ENCODE results near the gene SNRPA1.

The SNRPA1 gene

GRCh38 chr15:101313041-101313761 is 18.2 kb upstream of the SNRPA1 start:
- no peak for DNase-seq (ENCODE audit: extremely low read depth, low read depth)
- H3K4me3 ChIP-seq (replicated peaks; ENCODE audit: low read depth, low read length) = no peak overlapping the region
- TF ChIP-seq, protein P1, sequence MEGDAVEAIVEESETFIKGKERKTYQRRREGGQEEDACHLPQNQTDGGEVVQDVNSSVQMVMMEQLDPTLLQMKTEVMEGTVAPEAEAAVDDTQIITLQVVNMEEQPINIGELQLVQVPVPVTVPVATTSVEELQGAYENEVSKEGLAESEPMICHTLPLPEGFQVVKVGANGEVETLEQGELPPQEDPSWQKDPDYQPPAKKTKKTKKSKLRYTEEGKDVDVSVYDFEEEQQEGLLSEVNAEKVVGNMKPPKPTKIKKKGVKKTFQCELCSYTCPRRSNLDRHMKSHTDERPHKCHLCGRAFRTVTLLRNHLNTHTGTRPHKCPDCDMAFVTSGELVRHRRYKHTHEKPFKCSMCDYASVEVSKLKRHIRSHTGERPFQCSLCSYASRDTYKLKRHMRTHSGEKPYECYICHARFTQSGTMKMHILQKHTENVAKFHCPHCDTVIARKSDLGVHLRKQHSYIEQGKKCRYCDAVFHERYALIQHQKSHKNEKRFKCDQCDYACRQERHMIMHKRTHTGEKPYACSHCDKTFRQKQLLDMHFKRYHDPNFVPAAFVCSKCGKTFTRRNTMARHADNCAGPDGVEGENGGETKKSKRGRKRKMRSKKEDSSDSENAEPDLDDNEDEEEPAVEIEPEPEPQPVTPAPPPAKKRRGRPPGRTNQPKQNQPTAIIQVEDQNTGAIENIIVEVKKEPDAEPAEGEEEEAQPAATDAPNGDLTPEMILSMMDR (IDR thresholded peaks at IDR 0.05; ENCODE audit: low read depth, low read length, missing control alignments) = no peak

- DNase-seq (ENCODE audit: extremely low read depth, low read depth) = no peak
- no peak overlapping the region for H3K4me3 ChIP-seq (replicated peaks; ENCODE audit: low read depth, low read length)
- TF ChIP-seq, protein P1 (IDR thresholded peaks at IDR 0.05; ENCODE audit: low read depth, low read length, missing control alignments) = no peak
Measured at GRCh38 chr15:101310508-101310907, 15.5 kb upstream of the SNRPA1 start.

DNA sequence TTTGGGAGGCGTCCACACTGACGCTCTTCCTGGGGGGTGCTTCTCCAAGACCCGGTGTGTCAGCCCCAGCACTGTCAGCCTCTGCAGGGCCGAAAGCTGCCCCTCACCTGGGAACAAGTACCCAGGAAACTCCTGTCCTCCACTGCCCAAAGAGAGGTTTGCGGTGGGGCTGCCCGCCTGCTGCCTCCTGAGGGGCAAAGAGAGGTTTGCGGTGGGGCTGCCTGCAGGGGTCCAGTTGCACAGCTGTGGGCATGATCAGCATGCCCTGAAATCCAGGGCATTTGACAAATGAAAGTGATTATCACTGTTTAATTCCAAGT is 15.1 kb upstream of the SNRPA1 start:
- TF ChIP-seq, protein P1 (IDR thresholded peaks at IDR 0.05; ENCODE audit: low read depth, low read length, missing control alignments) = no peak
- H3K4me3 ChIP-seq (replicated peaks; ENCODE audit: low read depth, low read length) = no peak overlapping the region
- no peak for DNase-seq (ENCODE audit: extremely low read depth, low read depth)

GRCh38 chr15:101309436-101310160 is 14.6 kb upstream of the SNRPA1 start:
- DNase-seq (ENCODE audit: extremely low read depth, low read depth) = no peak
- no peak overlapping the region for H3K4me3 ChIP-seq (replicated peaks; ENCODE audit: low read depth, low read length)
- TF ChIP-seq, protein P1 (IDR thresholded peaks at IDR 0.05; ENCODE audit: low read depth, low read length, missing control alignments) = no peak

- TF ChIP-seq, protein P1 (IDR thresholded peaks at IDR 0.05; ENCODE audit: low read depth, low read length, missing control alignments) = no peak
- DNase-seq (ENCODE audit: extremely low read depth, low read depth) = no peak
- no peak overlapping the region for H3K4me3 ChIP-seq (replicated peaks; ENCODE audit: low read depth, low read length)
Measured at GRCh38 chr15:101308604-101309435, 13.8 kb upstream of the SNRPA1 start.

GRCh38 chr15:101307897-101308603 is 13.0 kb upstream of the SNRPA1 start:
- TF ChIP-seq, protein P1 (IDR thresholded peaks at IDR 0.05; ENCODE audit: low read depth, low read length, missing control alignments) = no peak
- no peak overlapping the region for H3K4me3 ChIP-seq (replicated peaks; ENCODE audit: low read depth, low read length)
- DNase-seq (ENCODE audit: extremely low read depth, low read depth) = no peak
